Endothelial cell of umbilical vein (primary cell): Measurements from ENCODE around the gene ADGRG1. TPM values are rescaled to one million over a fixed set of nuclear protein-coding genes. Genes with fewer than 3 reads are reported as not detected.

ENCODE experiments used
- BruUV-seq: library from RNA; stranded (reverse); fragments of 400-500 nt; replicated peaks from 2 replicates; lab custom pipeline; 2021; lab: Mats Ljungman, UMichigan
- CTCF ChIA-PET: fragments of 300-600, 350-600 bp; sonication (Branson Sonifier 250); formaldehyde crosslinking; loops from one replicate; lab custom pipeline; 2021; ENCODE audit warnings: antibody characterized with exemption, inconsistent platforms; lab: Charles Lee
- POLR2A ChIA-PET: fragments of 300-600, 350-600 bp; sonication (Branson Sonifier 250); formaldehyde crosslinking; loops from one replicate; lab custom pipeline; 2021; ENCODE audit warnings: antibody characterized with exemption, inconsistent platforms; lab: Charles Lee
- DNase-seq: peaks from one replicate; pipeline ENCODE4 v3.0.0-alpha.2; 2011; ENCODE audit warnings: low read depth, low spot score
- FAIRE-seq: peaks from 2 replicates; lab custom pipeline; 2011; peaks lifted over from hg19 to GRCh38; lab: Jason Lieb, UNC
- H2AFZ ChIP-seq: 2 replicates; pipeline ENCODE4 v1.6.0; 2012; ENCODE audit warnings: low read depth, low read length, control low read depth, inconsistent platforms
- H3K27ac ChIP-seq: 2 replicates; pipeline ENCODE4 v1.5.1; 2011; ENCODE audit warnings: low read depth, mild to moderate bottlenecking, control low read depth, low read length, moderate library complexity; ENCODE audit not compliant: insufficient read depth
- H3K27me3 ChIP-seq, 2 experiments: 2 replicates each; pipeline versions ENCODE4 v1.6.0 to v1.6.1; 2011; ENCODE audit warnings: low read length in 2 of 2, mixed read lengths in 1 of 2; ENCODE audit not compliant: control insufficient read depth in 2 of 2, insufficient read depth in 2 of 2
- H3K36me3 ChIP-seq, 2 experiments: 2 replicates in 1 of 2; 3 replicates in 1 of 2; pipeline ENCODE4 v1.5.1; 2011; ENCODE audit warnings: low read length in 2 of 2, mild to moderate bottlenecking in 1 of 2, moderate library complexity in 1 of 2; ENCODE audit not compliant: control insufficient read depth in 2 of 2, insufficient read depth in 2 of 2; ENCODE audit errors: extremely low read depth in 1 of 2
- H3K4me1 ChIP-seq: 3 replicates; pipeline ENCODE4 v1.5.1; 2011; ENCODE audit warnings: mild to moderate bottlenecking, low read length; ENCODE audit not compliant: control insufficient read depth, insufficient read depth; ENCODE audit errors: extremely low read depth
- H3K4me2 ChIP-seq: 2 replicates; pipeline ENCODE4 v1.6.1; 2011; ENCODE audit warnings: low read length, control low read depth, mixed read lengths; ENCODE audit not compliant: insufficient read depth
- H3K4me3 ChIP-seq, 3 experiments: fragments of 200-600 bp in 1 of 3; sonication (generic), shearing (Covaris generic) in 1 of 3; replicated peaks in 1 of 3; 2 replicates each; pipeline ENCODE4 v1.5.1; 2011 to 2016; ENCODE audit warnings: control low read depth in 3 of 3, low read length in 3 of 3, mild to moderate bottlenecking in 2 of 3, inconsistent platforms in 1 of 3, low read depth in 1 of 3, moderate library complexity in 1 of 3; ENCODE audit not compliant: insufficient read depth in 1 of 3
- H3K79me2 ChIP-seq: 2 replicates; pipeline ENCODE4 v1.6.0; 2012; ENCODE audit warnings: low read length, inconsistent platforms; ENCODE audit not compliant: control insufficient read depth, insufficient read depth
- H3K9ac ChIP-seq: replicated peaks from 2 replicates; pipeline ENCODE3; 2011; ENCODE audit warnings: low read length, control low read depth; ENCODE audit not compliant: insufficient read depth; ENCODE audit errors: extremely low read depth
- H3K9me1 ChIP-seq: replicated peaks from 3 replicates; pipeline ENCODE4 v1.6.0; 2011; ENCODE audit warnings: mild to moderate bottlenecking, low read length; ENCODE audit not compliant: control insufficient read depth, insufficient read depth; ENCODE audit errors: extremely low read depth
- H3K9me3 ChIP-seq: replicated peaks from 2 replicates; pipeline ENCODE4 v1.5.1; 2012; ENCODE audit warnings: low read length, inconsistent platforms; ENCODE audit not compliant: control insufficient read depth, insufficient read depth
- H4K20me1 ChIP-seq: replicated peaks from 2 replicates; pipeline ENCODE3; 2011; ENCODE audit warnings: mild to moderate bottlenecking, low read length; ENCODE audit not compliant: control insufficient read depth, insufficient read depth; ENCODE audit errors: extremely low read depth
- EZH2 ChIP-seq: IDR thresholded peaks from 2 replicates; pipeline ENCODE4 v1.6.1; 2012; ENCODE audit warnings: borderline replicate concordance, low read depth, mild to moderate bottlenecking, moderate library complexity, low read length, inconsistent platforms; ENCODE audit not compliant: severe bottlenecking
- FOS ChIP-seq: IDR thresholded peaks from 2 replicates; pipeline ENCODE4 v1.6.1; 2011; ENCODE audit warnings: mild to moderate bottlenecking, low read length, moderate library complexity, borderline replicate concordance; ENCODE audit not compliant: insufficient read depth
- GATA2 ChIP-seq: IDR thresholded peaks from 2 replicates; pipeline ENCODE4 v1.7.0; 2011; ENCODE audit warnings: low read depth, mild to moderate bottlenecking, moderate library complexity, mixed read lengths, low read length; ENCODE audit not compliant: insufficient read length, insufficient read depth
- JUN ChIP-seq: IDR thresholded peaks from 2 replicates; pipeline ENCODE4 v1.6.1; 2011; ENCODE audit warnings: borderline replicate concordance, low read depth; ENCODE audit not compliant: insufficient read length, insufficient read depth
- MYC ChIP-seq: IDR thresholded peaks from one replicate; pipeline ENCODE4 v1.6.1; 2011; ENCODE audit warnings: mild to moderate bottlenecking, low read depth, low read length
- POLR2A ChIP-seq: IDR thresholded peaks from 2 replicates; pipeline ENCODE4 v1.6.1; 2012; ENCODE audit warnings: low read depth, mild to moderate bottlenecking, control low read depth, low read length
- POLR2AphosphoS5 ChIP-seq: IDR thresholded peaks from 2 replicates; pipeline ENCODE4 v1.6.1; 2012; ENCODE audit warnings: low read depth, mild to moderate bottlenecking, control low read depth, low read length, moderate library complexity; ENCODE audit not compliant: insufficient read depth
- dilution Hi-C: fragments of 300-500 bp; cut with MboI; formaldehyde crosslinking; loops from one replicate; pipeline ENCODE4 v1.15.0; 2019; ENCODE audit warnings: low sequenced_read_pairs; ENCODE audit not compliant: extremely low pct_ligation_motif_present
- intact Hi-C: fragments of 100-400 bp; cut with micrococcal nuclease; formaldehyde crosslinking; loops from one replicate; pipeline ENCODE4 v1.10.0; 2022
- polyA plus RNA-seq, 4 experiments: library from polyadenylated mRNA; depleted of rRNA in 3 of 4; stranded (reverse) in 3 of 4; unstranded in 1 of 4; fragments of >200 nt; gene quantifications; 2 replicates each; pipeline versions ENCODE4 v1.2.1 to v1.2.3, GENCODE V29; 2011 to 2012; ENCODE audit warnings: missing spikeins in 1 of 4
- total RNA-seq: library from RNA; stranded (reverse); gene quantifications from 2 replicates; pipeline ENCODE4 v1.2.3, GENCODE V29; 2021
- TF ChIP-seq, protein P1 (sequence below): IDR thresholded peaks from 2 replicates; pipeline ENCODE4 v1.6.1; 2011; ENCODE audit not compliant: insufficient read depth, insufficient read length
- TF ChIP-seq, protein P2 (sequence below), 2 donors: IDR thresholded peaks; 1 replicate in 1 of 2; 2 replicates in 1 of 2; pipeline ENCODE4 v1.5.1; 2011; ENCODE audit warnings: low read length in 2 of 2, mild to moderate bottlenecking in 2 of 2, moderate library complexity in 2 of 2, control low read depth in 1 of 2, inconsistent platforms in 1 of 2, low read depth in 1 of 2; ENCODE audit not compliant: insufficient read depth in 1 of 2; ENCODE audit errors: extremely low read depth in 1 of 2

The ADGRG1 gene
- total and polyA plus RNA-seq, 2 donors (not counting 3 experiments of a cell fraction or from before 2014, with no cell fraction given) = 45.6 to 92.5 TPM

DNA sequence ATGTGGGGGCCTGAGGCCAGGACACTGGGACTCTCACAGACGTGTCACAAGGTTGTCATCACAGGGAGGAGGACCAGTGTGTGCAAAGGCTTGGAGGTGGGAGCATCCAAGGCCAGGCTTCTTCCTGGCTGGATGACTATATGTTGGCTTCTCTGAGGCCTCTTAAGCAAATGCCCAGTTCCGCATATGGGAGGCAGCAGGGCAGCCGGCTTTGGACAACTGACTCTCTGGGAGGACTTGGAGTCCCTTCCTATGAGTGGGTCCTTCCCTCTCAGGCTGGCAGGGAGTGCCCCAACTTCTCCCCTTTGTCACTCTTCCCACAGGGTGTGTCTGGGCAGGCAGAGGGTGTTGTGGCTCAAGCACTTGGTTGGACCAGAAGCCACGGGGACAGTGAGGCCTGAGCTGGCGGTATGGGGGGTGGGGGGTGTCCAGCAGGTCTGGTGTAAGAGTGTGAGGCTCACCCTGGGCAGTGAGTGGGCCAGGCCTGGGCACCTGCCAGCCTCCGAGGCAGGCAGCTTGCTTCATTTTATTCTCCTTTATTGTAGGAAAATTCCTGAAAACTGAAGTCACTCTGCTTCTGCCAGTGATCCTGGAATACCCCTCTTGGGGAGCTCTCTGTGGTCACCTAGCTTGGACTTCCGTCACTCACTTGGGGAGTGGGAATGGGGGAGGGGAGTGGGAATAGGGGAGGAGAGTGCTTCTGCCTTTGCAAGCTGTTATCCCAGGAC, 14.9 kb downstream of the ADGRG1 start:
- Histone ChIP-seq H3K27me3 (no peaks in the 10 kb centered on the region), H3K9ac (no peak overlapping the region), H3K36me3 (no peaks in the 10 kb centered on the region), H3K4me1 (peaks cover 36% of the 10 kb centered on the region), H3K4me3 (no peak overlapping the region), H4K20me1 (no peaks in the 10 kb centered on the region), H3K9me3 (no peaks in the 10 kb centered on the region), H3K27ac (no peak overlapping the region), H3K4me2 (no peak overlapping the region), H3K9me1 (no peaks in the 10 kb centered on the region), H3K79me2 (peaks cover 10% of the 10 kb centered on the region), H2AFZ (no peak overlapping the region)
- CTCF ChIA-PET = interaction anchor here (0.6 to 1.9 kb wide), 10 partner anchors 9 to 52 kb away, joined by 3 to 11 read pairs (median 4); partner anchors contain the start of gene ADGRG1
- DNase-seq (peak; percentile 24), FAIRE-seq (no peak)
- BruUV-seq = no TSS peak
- POLR2A ChIA-PET = interaction anchor here (1.3 kb wide), 1 partner anchor 15 kb away, joined by 9 read pairs; the partner anchor contains the start of gene ADGRG1
- TF ChIP-seq FOS (no peak), GATA2 (no peak)
- intact Hi-C loops = loop anchor here (10.0 kb wide), 1 partner anchor 169 kb away; no protein-coding TSS in a partner anchor
- dilution Hi-C loops = no loop called here

DNA sequence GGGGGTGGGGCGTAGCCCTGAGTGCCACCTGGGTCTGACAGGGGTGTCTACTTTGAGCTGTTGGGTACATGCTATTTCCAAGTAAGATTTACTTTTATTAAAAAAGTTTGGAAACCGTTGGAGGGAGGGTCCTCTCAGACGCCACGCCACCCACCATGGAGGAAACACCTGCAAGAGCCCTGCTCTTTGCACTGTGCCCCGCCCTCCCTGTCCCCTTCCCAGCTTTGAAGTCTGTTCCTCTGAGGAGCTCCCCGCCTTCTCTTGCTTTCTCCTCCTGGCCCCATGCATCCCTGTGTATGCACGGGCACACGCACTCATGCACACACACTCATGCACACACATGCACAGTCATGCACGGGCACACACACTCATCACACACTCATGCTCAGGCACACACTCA, 15.5 kb downstream of the ADGRG1 start:
- no peaks in the 10 kb centered on the region for H4K20me1 ChIP-seq
- BruUV-seq = no TSS peak
- no peak overlapping the region for H3K4me3 ChIP-seq
- TF ChIP-seq GATA2 = no peak
- TF ChIP-seq, protein P1, sequence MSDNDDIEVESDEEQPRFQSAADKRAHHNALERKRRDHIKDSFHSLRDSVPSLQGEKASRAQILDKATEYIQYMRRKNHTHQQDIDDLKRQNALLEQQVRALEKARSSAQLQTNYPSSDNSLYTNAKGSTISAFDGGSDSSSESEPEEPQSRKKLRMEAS = no peak
- TF ChIP-seq EZH2 = no peak
- no peak for TF ChIP-seq POLR2AphosphoS5
- TF ChIP-seq MYC = no peak
- no peak for TF ChIP-seq JUN
- no peak for TF ChIP-seq POLR2A
- TF ChIP-seq, protein P2, sequence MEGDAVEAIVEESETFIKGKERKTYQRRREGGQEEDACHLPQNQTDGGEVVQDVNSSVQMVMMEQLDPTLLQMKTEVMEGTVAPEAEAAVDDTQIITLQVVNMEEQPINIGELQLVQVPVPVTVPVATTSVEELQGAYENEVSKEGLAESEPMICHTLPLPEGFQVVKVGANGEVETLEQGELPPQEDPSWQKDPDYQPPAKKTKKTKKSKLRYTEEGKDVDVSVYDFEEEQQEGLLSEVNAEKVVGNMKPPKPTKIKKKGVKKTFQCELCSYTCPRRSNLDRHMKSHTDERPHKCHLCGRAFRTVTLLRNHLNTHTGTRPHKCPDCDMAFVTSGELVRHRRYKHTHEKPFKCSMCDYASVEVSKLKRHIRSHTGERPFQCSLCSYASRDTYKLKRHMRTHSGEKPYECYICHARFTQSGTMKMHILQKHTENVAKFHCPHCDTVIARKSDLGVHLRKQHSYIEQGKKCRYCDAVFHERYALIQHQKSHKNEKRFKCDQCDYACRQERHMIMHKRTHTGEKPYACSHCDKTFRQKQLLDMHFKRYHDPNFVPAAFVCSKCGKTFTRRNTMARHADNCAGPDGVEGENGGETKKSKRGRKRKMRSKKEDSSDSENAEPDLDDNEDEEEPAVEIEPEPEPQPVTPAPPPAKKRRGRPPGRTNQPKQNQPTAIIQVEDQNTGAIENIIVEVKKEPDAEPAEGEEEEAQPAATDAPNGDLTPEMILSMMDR (IDR thresholded peaks at IDR 0.05; ENCODE audit: extremely low read depth in 1 of 2, insufficient read depth in 1 of 2, low read depth in 1 of 2, low read length in 2 of 2) = no peak
- TF ChIP-seq FOS = no peak
- no peaks in the 10 kb centered on the region for H3K27me3 ChIP-seq
- no peak for FAIRE-seq
- no peak overlapping the region for H2AFZ ChIP-seq
- ChIA-PET POLR2A (interaction anchor here (1.3 kb wide), 1 partner anchor 16 kb away, joined by 9 read pairs; the partner anchor contains the start of gene ADGRG1), CTCF (interaction anchor here (0.6 to 1.9 kb wide), 10 partner anchors 10 to 53 kb away, joined by 3 to 11 read pairs (median 4); partner anchors contain the start of gene ADGRG1)
- dilution Hi-C loops = no loop called here
- intact Hi-C loops = loop anchor here (10.0 kb wide), 1 partner anchor 169 kb away; no protein-coding TSS in a partner anchor
- H3K79me2 ChIP-seq = peaks cover 13% of the 10 kb centered on the region
- H3K27ac ChIP-seq = no peak overlapping the region
- no peak overlapping the region for H3K9ac ChIP-seq
- no peaks in the 10 kb centered on the region for H3K36me3 ChIP-seq
- no peaks in the 10 kb centered on the region for H3K9me1 ChIP-seq
- H3K9me3 ChIP-seq = no peaks in the 10 kb centered on the region
- DNase-seq = no peak
- H3K4me2 ChIP-seq = no peak overlapping the region
- peaks cover 40% of the 10 kb centered on the region for H3K4me1 ChIP-seq
